Prostate gland (tissue), 2 donors: ENCODE measurements around the gene RALGDS.

ENCODE experiments used
- CTCF ChIP-seq, 4 experiments: fragments of 200-600 bp in 2 of 4; fragments of 450-650 bp in 2 of 4; sonication (generic) in 2 of 4; IDR thresholded peaks; 1 replicate in 3 of 4; 2 replicates in 1 of 4; pipeline ENCODE4 v1.5.1; 2016 to 2019; ENCODE audit warnings: antibody characterized with exemption in 4 of 4, mild to moderate bottlenecking in 2 of 4, moderate library complexity in 2 of 4
- POLR2A ChIP-seq: fragments of 450-650 bp; IDR thresholded peaks from one replicate; pipeline ENCODE4 v1.6.1; 2016; ENCODE audit warnings: antibody characterized with exemption, mild to moderate bottlenecking
- POLR2AphosphoS5 ChIP-seq: sonication (generic); formaldehyde crosslinking; IDR thresholded peaks from one replicate; pipeline ENCODE4 v1.6.1; 2017; ENCODE audit warnings: antibody characterized with exemption

- TF ChIP-seq CTCF (IDR thresholded peaks at IDR 0.05) (no peak), POLR2A (no peak), POLR2AphosphoS5 (no peak)
Measured at GRCh38 chr9:133090187-133090586, 30.9 kb downstream of the RALGDS start.
